Measurements from ENCODE around the gene EIF4B. TPM values are rescaled to one million over a fixed set of nuclear protein-coding genes. Genes with fewer than 3 reads are reported as not detected.
"Not testable (repeated sequence)": the region's sequence is repeated elsewhere in the genome, so short reads cannot be mapped to it uniquely, and the experiment has no call there.

EIF4B gene
- total RNA-seq, 1 donor from 2014 or later = 336 TPM

DNA sequence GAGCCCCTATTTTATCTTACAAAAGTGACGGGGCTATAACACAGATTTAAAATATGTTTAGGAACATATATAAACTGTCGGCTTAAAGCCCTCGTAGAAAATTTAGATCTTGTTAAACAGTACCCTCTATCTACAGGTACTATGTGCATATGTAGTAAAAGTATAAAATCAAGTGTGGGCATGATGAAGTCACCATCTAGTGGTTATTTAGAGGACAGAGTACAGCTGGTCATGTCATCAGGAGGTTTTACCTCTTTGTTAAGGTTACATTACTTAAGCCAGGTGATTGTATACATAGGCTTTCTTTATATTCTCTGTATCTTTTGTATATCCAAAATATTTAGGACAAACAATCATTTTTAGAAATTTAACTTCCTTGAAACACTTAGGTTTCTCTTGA is 25.4 kb downstream of the EIF4B start:
- peaks cover 9% of the 10 kb centered on the region for H3K4me1 Mint-ChIP-seq (ENCODE audit: low read depth)
- no peak for DNase-seq (ENCODE audit: low spot score)
- H3K36me3 Mint-ChIP-seq (ENCODE audit: low read depth) = peaks cover 44% of the 10 kb centered on the region
- TF ChIP-seq, protein P1, sequence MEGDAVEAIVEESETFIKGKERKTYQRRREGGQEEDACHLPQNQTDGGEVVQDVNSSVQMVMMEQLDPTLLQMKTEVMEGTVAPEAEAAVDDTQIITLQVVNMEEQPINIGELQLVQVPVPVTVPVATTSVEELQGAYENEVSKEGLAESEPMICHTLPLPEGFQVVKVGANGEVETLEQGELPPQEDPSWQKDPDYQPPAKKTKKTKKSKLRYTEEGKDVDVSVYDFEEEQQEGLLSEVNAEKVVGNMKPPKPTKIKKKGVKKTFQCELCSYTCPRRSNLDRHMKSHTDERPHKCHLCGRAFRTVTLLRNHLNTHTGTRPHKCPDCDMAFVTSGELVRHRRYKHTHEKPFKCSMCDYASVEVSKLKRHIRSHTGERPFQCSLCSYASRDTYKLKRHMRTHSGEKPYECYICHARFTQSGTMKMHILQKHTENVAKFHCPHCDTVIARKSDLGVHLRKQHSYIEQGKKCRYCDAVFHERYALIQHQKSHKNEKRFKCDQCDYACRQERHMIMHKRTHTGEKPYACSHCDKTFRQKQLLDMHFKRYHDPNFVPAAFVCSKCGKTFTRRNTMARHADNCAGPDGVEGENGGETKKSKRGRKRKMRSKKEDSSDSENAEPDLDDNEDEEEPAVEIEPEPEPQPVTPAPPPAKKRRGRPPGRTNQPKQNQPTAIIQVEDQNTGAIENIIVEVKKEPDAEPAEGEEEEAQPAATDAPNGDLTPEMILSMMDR (IDR thresholded peaks at IDR 0.05) = peak; percentile 23
- no peaks in the 10 kb centered on the region for H3K9me3 Mint-ChIP-seq (ENCODE audit: low read depth)
- no peaks in the 10 kb centered on the region for H3K27me3 Mint-ChIP-seq (ENCODE audit: low read depth)
- H3K4me3 Mint-ChIP-seq (ENCODE audit: unreplicated experiment) = no peak overlapping the region
- no peak overlapping the region for H3K27ac Mint-ChIP-seq (ENCODE audit: unreplicated experiment)

DNA sequence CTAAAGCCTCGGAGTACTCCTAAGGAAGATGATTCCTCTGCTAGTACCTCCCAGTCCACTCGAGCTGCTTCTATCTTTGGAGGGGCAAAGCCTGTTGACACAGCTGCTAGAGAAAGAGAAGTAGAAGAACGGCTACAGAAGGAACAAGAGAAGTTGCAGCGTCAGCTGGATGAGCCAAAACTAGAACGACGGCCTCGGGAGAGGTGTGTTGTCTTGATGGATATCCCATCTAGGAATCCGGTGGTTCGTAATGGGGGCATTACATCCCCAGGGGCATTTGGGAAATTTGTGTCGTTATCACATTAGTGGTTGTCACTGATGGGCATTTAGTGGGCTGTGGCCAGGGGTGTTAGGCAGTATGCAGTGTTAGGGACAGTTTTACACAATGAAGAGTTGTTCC is 27.6 kb downstream of the EIF4B start:
- H3K27me3 Mint-ChIP-seq (ENCODE audit: low read depth); DNase-seq (ENCODE audit: low spot score); H3K9me3 Mint-ChIP-seq (ENCODE audit: low read depth); H3K4me3 Mint-ChIP-seq (ENCODE audit: unreplicated experiment): not testable (repeated sequence)
- H3K27ac Mint-ChIP-seq (ENCODE audit: unreplicated experiment) = peak overlapping the region; percentile 19
- peaks cover 46% of the 10 kb centered on the region for H3K36me3 Mint-ChIP-seq (ENCODE audit: low read depth)
- peaks cover 12% of the 10 kb centered on the region for H3K4me1 Mint-ChIP-seq (ENCODE audit: low read depth)

DNA sequence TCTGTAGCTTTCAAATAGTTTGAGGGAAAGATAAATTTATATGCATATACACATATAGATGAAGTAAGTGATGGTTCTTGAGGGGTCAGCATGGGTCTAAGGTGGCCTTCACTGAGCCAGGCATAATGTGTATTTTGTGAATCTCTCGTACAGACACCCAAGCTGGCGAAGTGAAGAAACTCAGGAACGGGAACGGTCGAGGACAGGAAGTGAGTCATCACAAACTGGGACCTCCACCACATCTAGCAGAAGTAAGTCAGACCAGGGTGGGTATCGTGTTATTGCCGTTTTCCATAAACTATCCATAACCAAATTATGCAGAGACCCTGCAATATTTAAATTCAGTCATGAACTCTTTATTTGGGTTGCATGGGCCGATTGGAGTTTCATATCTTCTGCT is 28.2 kb downstream of the EIF4B start:
- Mint-ChIP-seq H3K27me3 (ENCODE audit: low read depth) (no peaks in the 10 kb centered on the region), H3K36me3 (ENCODE audit: low read depth) (peaks cover 49% of the 10 kb centered on the region), H3K4me1 (ENCODE audit: low read depth) (peaks cover 16% of the 10 kb centered on the region), H3K27ac (ENCODE audit: unreplicated experiment) (no peak overlapping the region), H3K9me3 (ENCODE audit: low read depth) (no peaks in the 10 kb centered on the region), H3K4me3 (ENCODE audit: unreplicated experiment) (no peak overlapping the region)
- TF ChIP-seq, protein P1 (IDR thresholded peaks at IDR 0.05) = no peak
- DNase-seq (ENCODE audit: low spot score) = no peak

DNA sequence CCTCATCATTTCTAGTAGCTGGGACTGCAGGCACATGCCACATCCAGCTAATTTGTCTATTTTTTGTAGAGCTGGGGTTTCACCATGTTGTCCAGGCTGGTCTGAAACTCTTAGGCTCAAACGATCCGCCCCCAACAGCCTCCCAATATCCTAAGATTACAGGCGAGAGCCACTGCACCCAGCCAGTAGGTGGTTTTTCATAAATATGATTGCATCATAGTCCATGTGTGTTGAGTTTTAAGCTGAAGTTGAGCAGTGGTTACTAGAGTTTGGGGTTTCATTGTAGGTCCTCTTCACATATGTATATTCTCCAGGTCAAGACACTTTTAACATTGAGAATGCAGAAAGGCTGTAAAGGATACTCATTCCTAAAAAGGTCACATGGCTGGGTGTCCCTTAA is 30.5 kb downstream of the EIF4B start:
- TF ChIP-seq, protein P1 (IDR thresholded peaks at IDR 0.05) = no peak
- Mint-ChIP-seq H3K27me3 (ENCODE audit: low read depth) (no peaks in the 10 kb centered on the region), H3K36me3 (ENCODE audit: low read depth) (peaks cover 44% of the 10 kb centered on the region), H3K4me3 (ENCODE audit: unreplicated experiment) (no peak overlapping the region), H3K9me3 (ENCODE audit: low read depth) (no peaks in the 10 kb centered on the region), H3K4me1 (ENCODE audit: low read depth) (peaks cover 16% of the 10 kb centered on the region), H3K27ac (ENCODE audit: unreplicated experiment) (no peak overlapping the region)
- no peak for DNase-seq (ENCODE audit: low spot score)

DNA sequence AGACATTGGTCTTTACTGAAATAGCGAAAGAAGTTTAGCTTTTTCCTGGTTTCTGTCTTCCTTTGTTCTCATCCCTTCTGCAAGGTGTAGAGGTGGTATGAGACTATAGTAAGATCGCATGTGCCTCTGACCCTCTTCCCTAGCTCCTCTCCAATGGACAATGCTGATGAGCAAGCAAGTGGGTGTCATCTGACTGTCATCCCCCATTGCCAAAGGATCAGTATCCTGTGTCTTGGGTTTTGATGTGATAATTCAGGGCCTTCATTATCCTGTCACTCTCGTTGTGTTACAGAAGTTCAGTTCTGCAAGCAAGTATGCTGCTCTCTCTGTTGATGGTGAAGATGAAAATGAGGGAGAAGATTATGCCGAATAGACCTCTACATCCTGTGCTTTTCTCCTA is 33.6 kb downstream of the EIF4B start:
- H3K36me3 Mint-ChIP-seq (ENCODE audit: low read depth) = peaks cover 35% of the 10 kb centered on the region
- no peaks in the 10 kb centered on the region for H3K9me3 Mint-ChIP-seq (ENCODE audit: low read depth)
- DNase-seq (ENCODE audit: low spot score) = no peak
- H3K27ac Mint-ChIP-seq (ENCODE audit: unreplicated experiment) = no peak overlapping the region
- peaks cover 18% of the 10 kb centered on the region for H3K4me1 Mint-ChIP-seq (ENCODE audit: low read depth)
- no peaks in the 10 kb centered on the region for H3K27me3 Mint-ChIP-seq (ENCODE audit: low read depth)
- TF ChIP-seq, protein P1 (IDR thresholded peaks at IDR 0.05) = no peak
- no peak overlapping the region for H3K4me3 Mint-ChIP-seq (ENCODE audit: unreplicated experiment)

DNA sequence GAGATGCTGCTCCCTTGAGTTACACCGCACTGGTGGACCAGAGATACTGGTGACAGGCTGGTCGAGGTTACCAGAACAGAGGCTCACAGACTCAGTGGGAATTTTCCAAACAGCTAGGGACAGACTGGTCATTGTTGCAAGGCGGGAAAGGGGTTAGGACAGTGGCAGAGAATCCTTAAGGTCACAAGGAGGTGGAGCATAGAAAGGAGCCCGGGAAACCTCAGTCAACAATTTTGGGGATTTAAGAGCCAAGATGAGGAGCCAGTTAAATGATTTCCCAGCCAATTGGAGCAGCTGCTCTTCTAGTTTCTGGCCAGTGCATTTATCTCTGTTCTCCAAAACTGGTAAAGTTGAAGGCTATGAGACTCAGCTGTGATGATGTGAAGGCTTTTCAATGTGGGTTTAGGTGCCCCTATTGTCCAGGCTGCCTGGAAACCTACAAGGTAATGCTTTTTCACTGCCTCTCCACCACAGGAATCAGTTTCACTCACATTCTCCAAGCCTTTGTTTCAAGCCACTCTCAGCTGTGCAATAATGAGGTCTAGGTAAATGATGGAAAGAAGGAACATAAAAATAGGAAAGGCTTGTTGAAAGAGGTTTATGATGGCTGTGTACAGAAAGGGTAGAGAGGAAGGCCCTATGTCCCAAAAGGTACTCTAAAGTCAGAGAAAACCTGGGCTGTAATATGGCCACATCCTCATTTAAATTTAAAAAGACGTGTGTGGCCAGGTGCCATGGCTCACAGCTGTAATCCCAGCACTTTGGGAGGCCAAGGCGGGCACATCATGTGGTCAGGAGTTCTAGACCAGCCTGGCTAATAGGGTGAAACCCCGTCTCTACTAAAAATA is 36.6 kb downstream of the EIF4B start:
- Mint-ChIP-seq H3K4me1 (ENCODE audit: low read depth) (peaks cover 41% of the 10 kb centered on the region), H3K36me3 (ENCODE audit: low read depth) (peaks cover 19% of the 10 kb centered on the region), H3K27ac (ENCODE audit: unreplicated experiment) (peak overlapping the region; percentile 32), H3K9me3 (ENCODE audit: low read depth) (no peaks in the 10 kb centered on the region), H3K27me3 (ENCODE audit: low read depth) (no peaks in the 10 kb centered on the region), H3K4me3 (ENCODE audit: unreplicated experiment) (no peak overlapping the region)
- no peak for DNase-seq (ENCODE audit: low spot score)
- TF ChIP-seq, protein P1 (IDR thresholded peaks at IDR 0.05) = no peak
